Measurements from ENCODE around the gene NRAP. TPM values are rescaled to one million over a fixed set of nuclear protein-coding genes. Genes with fewer than 3 reads are reported as not detected.

The NRAP gene
- total and polyA plus RNA-seq, 12 donors = 168 to 1,999 (median 1,161) TPM

GRCh38 chr10:113589201-113589770, 74.6 kb downstream of the NRAP start:
- no peak overlapping the region for H3K4me3 ChIP-seq
- ATAC-seq (no peak), DNase-seq (no peak)
- no peak for TF ChIP-seq CTCF (IDR thresholded peaks at IDR 0.05)
- intact Hi-C loops (cut with DNase I) = no loop called here
- no peaks in the 10 kb centered on the region for H3K4me1 ChIP-seq
- H3K27me3 ChIP-seq = no peaks in the 10 kb centered on the region
- H3K36me3 ChIP-seq = peaks cover 0 to 75% (median 10%) of the 10 kb centered on the region in 9 donors
- no peak overlapping the region for H3K27ac ChIP-seq
- 77 to 80% methylated on average over 13 of the region's 13 CpGs for WGBS, 2 donors
- H3K9me3 ChIP-seq = no peaks in the 10 kb centered on the region

DNA sequence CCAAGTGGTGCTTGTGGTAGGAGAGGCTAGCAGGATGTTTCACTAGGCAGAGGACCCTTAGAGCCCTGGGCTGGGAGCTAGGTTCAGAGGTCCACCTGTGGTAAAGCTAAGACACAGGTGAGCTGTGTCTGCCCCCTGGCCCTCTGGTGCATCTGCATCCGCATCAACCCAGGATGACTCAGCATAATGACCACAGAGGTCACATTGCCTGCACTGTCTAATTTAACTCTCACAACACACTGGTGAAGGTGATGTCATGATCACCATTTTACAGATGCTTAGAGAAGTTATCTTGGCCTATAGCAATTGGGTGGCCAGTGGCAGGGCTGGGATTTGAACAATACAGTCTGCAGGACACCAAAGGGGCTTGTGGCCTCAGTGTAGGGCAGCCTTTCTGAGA, 77.9 kb downstream of the NRAP start:
- no peaks in the 10 kb centered on the region for H3K4me1 ChIP-seq
- 51 to 72% methylated on average over 1 of the region's 1 CpG for WGBS, 2 donors
- no peaks in the 10 kb centered on the region for H3K9me3 ChIP-seq
- TF ChIP-seq CTCF (IDR thresholded peaks at IDR 0.05) = no peak
- peak in 4 of 8 donors; percentile 9 to 45 (median 32) for ATAC-seq
- no peak overlapping the region for H3K4me3 ChIP-seq
- H3K36me3 ChIP-seq = peaks cover 0 to 42% (median 7%) of the 10 kb centered on the region in 9 donors
- H3K27ac ChIP-seq = no peak overlapping the region
- no peak for DNase-seq
- no peaks in the 10 kb centered on the region for H3K27me3 ChIP-seq
- intact Hi-C loops (cut with DNase I) = no loop called here

DNA sequence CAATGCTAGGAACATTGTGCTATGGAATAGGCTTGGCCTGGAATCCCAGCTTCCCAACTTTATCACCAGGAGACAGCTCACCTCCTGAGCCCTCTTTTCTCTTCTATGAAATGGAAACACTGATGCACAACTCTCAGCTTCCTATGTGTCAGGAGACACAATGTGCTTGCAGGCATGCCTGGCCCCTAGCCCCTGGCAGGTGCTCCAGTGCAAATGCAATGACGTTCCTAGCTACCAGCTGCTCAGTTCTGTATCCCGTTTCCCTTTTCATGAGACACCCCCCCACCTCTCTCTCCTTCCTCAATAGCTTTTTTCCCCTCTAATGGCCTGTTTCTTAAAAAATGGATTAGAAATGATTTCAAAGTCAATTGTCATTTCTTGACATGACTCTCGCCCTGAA, 80.3 kb downstream of the NRAP start:
- H3K36me3 ChIP-seq = peaks cover 0 to 18% (median 7%) of the 10 kb centered on the region in 9 donors
- ATAC-seq = peak in 2 of 8 donors; percentile 16 to 41
- H3K4me3 ChIP-seq = no peak overlapping the region
- no peaks in the 10 kb centered on the region for H3K4me1 ChIP-seq
- no peak for DNase-seq
- no peak overlapping the region for H3K27ac ChIP-seq
- WGBS, 2 donors = 55 to 67% methylated on average over 3 of the region's 3 CpGs
- no peaks in the 10 kb centered on the region for H3K27me3 ChIP-seq
- TF ChIP-seq CTCF (IDR thresholded peaks at IDR 0.05) = no peak
- intact Hi-C loops (cut with DNase I) = loop anchor here in 1 of 10 donors (5.0 kb wide), 1 partner anchor 949 kb away; no protein-coding TSS in a partner anchor
- H3K9me3 ChIP-seq = no peaks in the 10 kb centered on the region

DNA sequence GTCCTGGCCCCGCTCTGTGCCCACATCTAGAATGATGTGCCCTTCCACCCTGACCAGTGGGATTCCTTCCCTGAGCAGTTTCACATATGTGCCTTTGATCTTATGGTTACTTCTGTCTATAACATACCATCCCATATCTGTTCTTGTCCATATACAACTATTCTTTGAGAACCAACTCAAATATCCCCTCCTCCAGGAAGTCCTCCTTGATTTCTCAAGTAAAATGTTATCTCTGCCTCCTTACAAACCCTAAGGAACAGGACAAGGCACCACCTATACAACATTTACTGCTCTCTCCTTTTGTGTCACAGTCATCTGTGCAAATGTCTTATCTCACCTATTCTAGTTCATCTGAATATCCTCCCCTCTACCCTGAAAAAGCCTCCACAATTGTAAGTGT, 82.7 kb downstream of the NRAP start:
- no peak for TF ChIP-seq CTCF (IDR thresholded peaks at IDR 0.05)
- DNase-seq (no peak), ATAC-seq (no peak)
- no peak overlapping the region for H3K27ac ChIP-seq
- no peaks in the 10 kb centered on the region for H3K4me1 ChIP-seq
- 86 to 89% methylated on average over 1 of the region's 1 CpG for WGBS, 2 donors
- intact Hi-C loops (cut with DNase I) = loop anchor here in 1 of 10 donors (5.0 kb wide), 1 partner anchor 951 kb away; no protein-coding TSS in a partner anchor
- H3K36me3 ChIP-seq = no peaks in the 10 kb centered on the region
- no peaks in the 10 kb centered on the region for H3K27me3 ChIP-seq
- H3K9me3 ChIP-seq = no peaks in the 10 kb centered on the region
- H3K4me3 ChIP-seq = no peak overlapping the region
